ENCODE data around the gene RAB44. TPM values are rescaled to one million over a fixed set of nuclear protein-coding genes. Genes with fewer than 3 reads are reported as not detected.

The RAB44 gene
- total RNA-seq, 1 experiment from 2014 or later: 0.05 TPM

- DNase-seq (ENCODE audit: low read depth, low spot score) (no peak), ATAC-seq (no peak)
- no peak overlapping the region for H2AFZ ChIP-seq (ENCODE audit: low read depth, low read length, poor library complexity, severe bottlenecking)
- RAD21 ChIA-PET (ENCODE audit: low non-redundant PET in 1 of 2, low total read pairs in 2 of 2, uncharacterized antibody in 2 of 2, unreplicated experiment in 2 of 2): no interaction called here
- peak overlapping the region; percentile 78; the same call in 1 of the 2 replicates for H3K4me2 ChIP-seq (ENCODE audit: low read length)
- no peak overlapping the region for H3K9ac ChIP-seq (ENCODE audit: low read length)
- BruUV-seq (replicated peaks): no TSS peak
- no peaks in the 10 kb centered on the region for H3K9me2 ChIP-seq (ENCODE audit: insufficient read depth)
- TF ChIP-seq TCF7L2 (IDR thresholded peaks at IDR 0.05; ENCODE audit: borderline replicate concordance, extremely low read depth, insufficient read depth, insufficient read length) (no peak), ELF1 (IDR thresholded peaks at IDR 0.05; ENCODE audit: borderline replicate concordance, low read depth) (no peak), CEBPB (IDR thresholded peaks at IDR 0.05; ENCODE audit: low read depth) (no peak), SP1 (IDR thresholded peaks at IDR 0.05; ENCODE audit: low read depth) (no peak), MAX (IDR thresholded peaks at IDR 0.05) (no peak), EZH2 (IDR thresholded peaks at IDR 0.05) (no peak), ATF3 (IDR thresholded peaks at IDR 0.05) (no peak), CTCF (IDR thresholded peaks at IDR 0.05 in 2 of 3, conservative IDR thresholded peaks at IDR 0.05 in 1 of 3; ENCODE audit: borderline replicate concordance in 1 of 3, insufficient read depth in 1 of 3, low read depth in 2 of 3, low read length in 2 of 3) (no peak), ZBTB33 (IDR thresholded peaks at IDR 0.05; ENCODE audit: extremely low read depth, insufficient replicate concordance, low read length) (no peak), JUND (IDR thresholded peaks at IDR 0.05) (no peak), SIN3A (IDR thresholded peaks at IDR 0.05; ENCODE audit: low read depth) (no peak), RAD21 (IDR thresholded peaks at IDR 0.05; ENCODE audit: low read depth) (no peak), CBX3 (IDR thresholded peaks at IDR 0.05; ENCODE audit: low read depth) (no peak), YY1 (IDR thresholded peaks at IDR 0.05; ENCODE audit: extremely low read depth, insufficient replicate concordance, low read depth, low read length) (no peak), POLR2AphosphoS5 (IDR thresholded peaks at IDR 0.05; ENCODE audit: low read depth, low read length) (no peak), ZFX (IDR thresholded peaks at IDR 0.05) (no peak), POLR2A (IDR thresholded peaks at IDR 0.05; ENCODE audit: borderline replicate concordance, extremely low read depth, insufficient read depth, insufficient read length) (no peak), FOSL1 (IDR thresholded peaks at IDR 0.05; ENCODE audit: low read depth) (no peak), REST (IDR thresholded peaks at IDR 0.05; ENCODE audit: low read depth) (no peak)
- POLR2A ChIA-PET: no interaction called here
- intact Hi-C loops (cut with micrococcal nuclease): loop anchor here (2.0 to 5.0 kb wide), 2 partner anchors 76 to 135 kb away; no protein-coding TSS in a partner anchor
- H3K4me1 ChIP-seq (ENCODE audit: control insufficient read depth in 1 of 2, insufficient read depth in 2 of 2, low read length in 2 of 2): peaks cover 4 to 29% of the 10 kb centered on the region in 2 experiments; a peak in 3 of 4 replicates
- H3K4me3 ChIP-seq (replicated peaks in 1 of 2; ENCODE audit: low read depth in 1 of 2, low read length in 2 of 2): no peak overlapping the region
- H3K27me3 ChIP-seq (ENCODE audit: insufficient read depth, low read length): no peaks in the 10 kb centered on the region
- no peak overlapping the region for H3K27ac ChIP-seq (ENCODE audit: low read depth, low read length)
- H3K79me2 ChIP-seq (ENCODE audit: insufficient read depth, low read length): no peaks in the 10 kb centered on the region
- no peaks in the 10 kb centered on the region for H3K9me3 ChIP-seq (ENCODE audit: control insufficient read depth in 1 of 2, insufficient read depth in 1 of 2, low read depth in 1 of 2, low read length in 2 of 2)
- no peaks in the 10 kb centered on the region for H4K20me1 ChIP-seq (ENCODE audit: insufficient read depth)
- CTCF ChIA-PET: interaction anchor here (0.8 to 2.5 kb wide), 7 partner anchors 10 to 456 kb away, joined by 3 to 29 read pairs (median 10); no protein-coding TSS in a partner anchor
- no peaks in the 10 kb centered on the region for H3K36me3 ChIP-seq (ENCODE audit: control insufficient read depth in 1 of 2, insufficient read depth in 2 of 2, low read length in 2 of 2)
Measured at GRCh38 chr6:36757943-36758508, 60.4 kb downstream of the RAB44 start.

All from HCT116 (cell line).